PC-3 (cell line): ENCODE results near the gene CERK. TPM values are rescaled to one million over a fixed set of nuclear protein-coding genes. Genes with fewer than 3 reads are reported as not detected.

Experiments
- ATAC-seq: fragments of 200-7000 bp; cut with Tn5 transposase; 2 replicates; pipeline ENCODE4 v1.9.1; 2020; ENCODE audit warnings: mild to moderate bottlenecking, moderate library complexity
- BruUV-seq: library from RNA; stranded (reverse); fragments of 400-500 nt; replicated peaks from 2 replicates; lab custom pipeline; 2021; lab: Mats Ljungman, UMichigan
- CTCF ChIA-PET: fragments of 300-600 bp; sonication (Branson Sonifier 250); formaldehyde crosslinking; loops from one replicate; lab custom pipeline; 2022; ENCODE audit warnings: antibody characterized with exemption; lab: Charles Lee
- POLR2A ChIA-PET: fragments of 300-600 bp; sonication (Branson Sonifier 250); formaldehyde crosslinking; loops from one replicate; lab custom pipeline; 2022; ENCODE audit warnings: antibody characterized with exemption; ENCODE audit not compliant: unreplicated experiment; lab: Charles Lee
- DNase-seq: peaks from one replicate; pipeline ENCODE4 v3.0.0-alpha.2; 2015
- H2AFZ ChIP-seq: fragments of 300-600 bp; sonication (generic); 2 replicates; pipeline ENCODE4 v1.6.0; 2016; ENCODE audit warnings: antibody characterized with exemption, low read length
- H3F3A ChIP-seq: fragments of 300-600 bp; sonication (generic); one replicate; pipeline ENCODE4 v1.6.0; 2017; ENCODE audit warnings: antibody characterized with exemption, low read length, control low read depth, mild to moderate bottlenecking; ENCODE audit not compliant: unreplicated experiment
- H3K27ac ChIP-seq: fragments of 300-600 bp; sonication (generic); 2 replicates; pipeline ENCODE4 v1.5.1; 2016; ENCODE audit warnings: mild to moderate bottlenecking, low read length
- H3K27me3 ChIP-seq: fragments of 300-600 bp; sonication (generic); 2 replicates; pipeline ENCODE4 v1.6.1; 2016; ENCODE audit warnings: low read length, mixed read lengths
- H3K36me3 ChIP-seq: fragments of 300-600 bp; sonication (generic); 2 replicates; pipeline ENCODE4 v1.6.1; 2016; ENCODE audit warnings: low read depth, mixed run types, low read length, mixed read lengths
- H3K4me1 ChIP-seq: fragments of 300-600 bp; sonication (generic); 2 replicates; pipeline ENCODE4 v1.5.1; 2016; ENCODE audit warnings: low read length; ENCODE audit not compliant: insufficient read depth
- H3K4me2 ChIP-seq: fragments of 300-600 bp; sonication (generic); 2 replicates; pipeline ENCODE4 v1.6.0; 2016; ENCODE audit warnings: low read length
- H3K4me3 ChIP-seq: fragments of 300-600 bp; sonication (generic); 2 replicates; pipeline ENCODE4 v1.5.1; 2016; ENCODE audit warnings: mild to moderate bottlenecking, low read length, mixed read lengths
- H3K79me2 ChIP-seq: fragments of 300-600 bp; sonication (generic); 2 replicates; pipeline ENCODE4 v1.6.1; 2017; ENCODE audit warnings: low read length, mixed read lengths
- H3K9ac ChIP-seq: fragments of 300-600 bp; sonication (generic); 2 replicates; pipeline ENCODE4 v1.6.0; 2016; ENCODE audit warnings: mild to moderate bottlenecking, low read length
- H3K9me2 ChIP-seq: fragments of 300-600 bp; sonication (generic); replicated peaks from 2 replicates; pipeline ENCODE4 v1.6.1; 2016; ENCODE audit warnings: mixed run types, low read length, mixed read lengths
- H3K9me3 ChIP-seq: fragments of 300-600 bp; sonication (generic); 2 replicates; pipeline ENCODE4 v1.6.1; 2016; ENCODE audit warnings: low read length, mixed read lengths
- H4K20me1 ChIP-seq: fragments of 300-600 bp; sonication (generic); 2 replicates; pipeline ENCODE4 v1.6.1; 2016; ENCODE audit warnings: low read length, mixed read lengths
- CTCF ChIP-seq: fragments of 300-600 bp; sonication (generic); conservative IDR thresholded peaks from 2 replicates; pipeline ENCODE4 v1.5.1; 2017; ENCODE audit warnings: antibody characterized with exemption, low read depth, mild to moderate bottlenecking, low read length
- EZH2 ChIP-seq: fragments of 300-600 bp; sonication (generic); IDR thresholded peaks from one replicate; pipeline ENCODE4 v1.6.1; 2017; ENCODE audit warnings: antibody characterized with exemption, mild to moderate bottlenecking, low read length; ENCODE audit not compliant: unreplicated experiment
- EZH2phosphoT487 ChIP-seq: fragments of 300-600 bp; sonication (generic); IDR thresholded peaks from 2 replicates; pipeline ENCODE4 v1.6.1; 2018; ENCODE audit warnings: mild to moderate bottlenecking, antibody characterized with exemption, low read length, borderline replicate concordance
- intact Hi-C: fragments of 100-400 bp; cut with micrococcal nuclease; formaldehyde crosslinking; loops from 2 replicates; pipeline ENCODE4 v1.9.0; 2023
- total RNA-seq: library from RNA; depleted of rRNA; stranded (reverse); fragments of >200 nt; gene quantifications from 2 replicates; pipeline ENCODE4 v1.2.3, GENCODE V29; 2014

The CERK gene
- total RNA-seq, 1 experiment from 2014 or later = 21.6 TPM

- no peak overlapping the region for H2AFZ ChIP-seq
- POLR2A ChIA-PET = no interaction called here
- CTCF ChIA-PET = no interaction called here
- H3K4me3 ChIP-seq = no peak overlapping the region
- H3K36me3 ChIP-seq = no peaks in the 10 kb centered on the region
- TF ChIP-seq CTCF (no peak), EZH2phosphoT487 (no peak), EZH2 (no peak)
- intact Hi-C loops = no loop called here
- no peak overlapping the region for H3K27ac ChIP-seq
- no peak for DNase-seq
- no peaks in the 10 kb centered on the region for H3K9me2 ChIP-seq
- no peaks in the 10 kb centered on the region for H3K79me2 ChIP-seq
- H3F3A ChIP-seq = no peaks in the 10 kb centered on the region
- H3K27me3 ChIP-seq = no peaks in the 10 kb centered on the region
- H3K9ac ChIP-seq = no peak overlapping the region
- H3K4me1 ChIP-seq = no peaks in the 10 kb centered on the region
- H4K20me1 ChIP-seq = no peaks in the 10 kb centered on the region
- H3K9me3 ChIP-seq = no peaks in the 10 kb centered on the region
- no TSS peak for BruUV-seq
- no peak overlapping the region for H3K4me2 ChIP-seq
- no peak for ATAC-seq
These were observed 63.1 kb downstream of the CERK start for GRCh38 chr22:46674906-46675305.

GRCh38 chr22:46674367-46674781 is 63.7 kb downstream of the CERK start:
- H3K9ac ChIP-seq = no peak overlapping the region
- intact Hi-C loops = no loop called here
- H3K9me3 ChIP-seq = no peaks in the 10 kb centered on the region
- no peaks in the 10 kb centered on the region for H3K27me3 ChIP-seq
- H3K4me2 ChIP-seq = no peak overlapping the region
- no peak for ATAC-seq
- no peak overlapping the region for H2AFZ ChIP-seq
- no peaks in the 10 kb centered on the region for H3K4me1 ChIP-seq
- no peaks in the 10 kb centered on the region for H3K9me2 ChIP-seq
- no peaks in the 10 kb centered on the region for H3K36me3 ChIP-seq
- no peak overlapping the region for H3K27ac ChIP-seq
- CTCF ChIA-PET = no interaction called here
- TF ChIP-seq CTCF = no peak
- no peak for TF ChIP-seq EZH2
- no peak for TF ChIP-seq EZH2phosphoT487
- H3K4me3 ChIP-seq = no peak overlapping the region
- no peaks in the 10 kb centered on the region for H3F3A ChIP-seq
- POLR2A ChIA-PET = no interaction called here
- DNase-seq = no peak
- no TSS peak for BruUV-seq
- H4K20me1 ChIP-seq = no peaks in the 10 kb centered on the region
- H3K79me2 ChIP-seq = no peaks in the 10 kb centered on the region

- Histone ChIP-seq H3K27ac (no peak overlapping the region), H3F3A (no peaks in the 10 kb centered on the region), H4K20me1 (no peaks in the 10 kb centered on the region), H3K4me3 (no peak overlapping the region), H2AFZ (no peak overlapping the region), H3K79me2 (no peaks in the 10 kb centered on the region), H3K4me2 (no peak overlapping the region), H3K9me2 (no peaks in the 10 kb centered on the region), H3K9me3 (no peaks in the 10 kb centered on the region), H3K4me1 (no peaks in the 10 kb centered on the region), H3K9ac (no peak overlapping the region), H3K36me3 (no peaks in the 10 kb centered on the region), H3K27me3 (no peaks in the 10 kb centered on the region)
- ChIA-PET CTCF (no interaction called here), POLR2A (no interaction called here)
- ATAC-seq (no peak), DNase-seq (no peak)
- no TSS peak for BruUV-seq
- intact Hi-C loops = no loop called here
- no peak for TF ChIP-seq EZH2phosphoT487
- no peak for TF ChIP-seq CTCF
- TF ChIP-seq EZH2 = no peak
These were observed 64.3 kb downstream of the CERK start for GRCh38 chr22:46673662-46674236.
